GM12873 (cell line): ENCODE data around the gene TXNRD3.

Source experiments
- TF ChIP-seq, protein P1 (sequence below): IDR thresholded peaks from 2 replicates; pipeline ENCODE4 v1.5.1; 2012; ENCODE audit warnings: low read depth, mild to moderate bottlenecking, moderate library complexity, low read length, control low read depth; ENCODE audit not compliant: insufficient read depth; ENCODE audit errors: missing control alignments

The TXNRD3 gene

DNA sequence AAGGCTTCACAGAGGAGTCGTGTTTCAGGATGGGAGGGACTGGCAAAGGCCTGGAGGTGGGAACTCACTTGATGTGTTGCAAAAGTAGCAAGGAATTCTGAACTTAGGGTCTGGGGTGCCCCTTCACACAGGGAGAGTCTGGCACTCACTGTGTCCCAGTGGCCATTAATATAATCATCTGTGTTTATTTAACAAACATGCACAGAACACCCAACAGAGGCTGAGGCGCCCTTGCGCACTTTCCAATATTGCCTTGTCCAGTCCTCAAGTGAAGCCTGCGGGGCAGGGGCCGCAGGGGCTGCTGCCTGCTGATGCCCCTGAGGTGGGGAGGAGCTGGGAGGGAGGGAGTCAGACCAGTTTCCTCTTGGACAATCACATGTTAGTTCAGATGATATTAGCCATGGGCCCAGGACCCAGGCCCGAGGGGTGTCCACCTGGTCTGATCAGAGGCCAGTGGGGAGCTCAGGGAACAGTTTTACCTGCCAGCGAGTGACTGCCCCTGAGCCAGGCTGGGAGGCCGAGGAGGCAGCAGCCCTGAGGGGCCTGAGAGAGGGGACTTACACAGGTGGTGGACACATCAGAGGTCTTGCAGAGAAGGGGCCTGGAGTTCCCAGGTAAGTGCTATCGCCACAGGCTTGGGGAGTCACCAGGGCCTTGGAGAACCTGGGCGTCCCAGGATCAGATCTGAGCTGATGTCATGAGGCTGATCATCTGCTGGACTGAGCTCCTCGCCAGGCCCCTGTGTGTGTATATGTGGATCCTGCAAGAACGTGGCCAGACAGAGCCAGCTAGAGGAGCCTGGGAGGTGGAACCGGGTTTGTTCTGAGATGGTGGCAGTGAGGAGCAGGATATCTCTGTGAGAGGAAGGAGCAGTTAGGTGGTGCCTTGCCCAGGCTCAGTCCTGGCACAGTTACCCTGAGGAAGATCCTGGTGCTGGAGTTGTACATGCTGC, 13.8 kb upstream of the TXNRD3 start:
- TF ChIP-seq, protein P1, sequence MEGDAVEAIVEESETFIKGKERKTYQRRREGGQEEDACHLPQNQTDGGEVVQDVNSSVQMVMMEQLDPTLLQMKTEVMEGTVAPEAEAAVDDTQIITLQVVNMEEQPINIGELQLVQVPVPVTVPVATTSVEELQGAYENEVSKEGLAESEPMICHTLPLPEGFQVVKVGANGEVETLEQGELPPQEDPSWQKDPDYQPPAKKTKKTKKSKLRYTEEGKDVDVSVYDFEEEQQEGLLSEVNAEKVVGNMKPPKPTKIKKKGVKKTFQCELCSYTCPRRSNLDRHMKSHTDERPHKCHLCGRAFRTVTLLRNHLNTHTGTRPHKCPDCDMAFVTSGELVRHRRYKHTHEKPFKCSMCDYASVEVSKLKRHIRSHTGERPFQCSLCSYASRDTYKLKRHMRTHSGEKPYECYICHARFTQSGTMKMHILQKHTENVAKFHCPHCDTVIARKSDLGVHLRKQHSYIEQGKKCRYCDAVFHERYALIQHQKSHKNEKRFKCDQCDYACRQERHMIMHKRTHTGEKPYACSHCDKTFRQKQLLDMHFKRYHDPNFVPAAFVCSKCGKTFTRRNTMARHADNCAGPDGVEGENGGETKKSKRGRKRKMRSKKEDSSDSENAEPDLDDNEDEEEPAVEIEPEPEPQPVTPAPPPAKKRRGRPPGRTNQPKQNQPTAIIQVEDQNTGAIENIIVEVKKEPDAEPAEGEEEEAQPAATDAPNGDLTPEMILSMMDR, result no peak

GRCh38 chr3:126667631-126668449, 12.9 kb upstream of the TXNRD3 start:
- TF ChIP-seq, protein P1, result no peak

- TF ChIP-seq, protein P1, result no peak
Observed at GRCh38 chr3:126666658-126667528, 12.0 kb upstream of the TXNRD3 start.

DNA sequence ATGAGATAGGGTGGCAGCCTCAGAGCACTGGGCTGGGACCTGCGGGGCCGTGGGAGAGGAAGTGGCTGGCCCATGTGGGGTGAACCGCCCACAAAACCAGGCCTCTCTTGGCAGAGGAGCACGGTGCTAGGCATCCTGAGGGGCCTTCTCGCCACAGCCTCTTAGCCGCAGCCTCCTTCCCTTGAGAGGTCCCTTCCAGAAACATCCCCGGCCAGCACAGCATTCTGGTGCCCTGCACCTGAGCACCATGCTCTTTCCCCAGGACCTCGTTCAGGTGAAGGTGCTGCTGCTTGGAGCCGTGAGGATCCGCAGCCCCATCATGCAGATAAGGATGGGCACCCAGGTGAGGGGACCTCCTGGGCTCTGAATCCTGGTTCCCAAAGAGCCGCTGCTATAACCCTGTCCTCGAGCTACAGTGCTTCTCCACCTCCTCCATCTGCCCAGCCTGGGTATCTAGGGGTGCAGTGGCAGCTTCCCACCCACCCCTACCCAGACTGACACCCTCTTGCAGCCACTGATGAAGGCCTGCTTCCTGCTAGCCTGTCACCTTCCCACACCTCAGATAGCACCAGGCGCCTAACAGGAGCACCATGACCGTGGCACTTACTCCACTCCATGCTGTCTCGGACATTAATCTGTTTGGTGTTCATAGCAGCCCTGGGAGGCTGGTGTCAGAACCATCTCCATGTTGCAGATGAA, 11.2 kb upstream of the TXNRD3 start:
- TF ChIP-seq, protein P1, result no peak

GRCh38 chr3:126665221-126665936, 10.5 kb upstream of the TXNRD3 start:
- TF ChIP-seq, protein P1, result no peak

GRCh38 chr3:126664591-126665214, 9.8 kb upstream of the TXNRD3 start:
- TF ChIP-seq, protein P1, result no peak
